ENCODE data around the gene GAB2. TPM values are rescaled to one million over a fixed set of nuclear protein-coding genes. Genes with fewer than 3 reads are reported as not detected.
"Not testable (repeated sequence)": the region's sequence is repeated elsewhere in the genome, so short reads cannot be mapped to it uniquely, and the experiment has no call there.

Gene GAB2
- polyA plus RNA-seq, 1 donor, result 12.6 TPM

- peak; percentile 95 for DNase-seq (ENCODE audit: low read depth)
These were observed 229.1 kb downstream of the GAB2 start, which contains the start of the genes KCTD21 and USP35 for GRCh38 chr11:78188286-78189173. KCTD21 (minus strand) TSS chr11:78188626; CDS start chr11:78174554, 14,072 bp downstream. USP35 (plus strand) TSS chr11:78188919; CDS start chr11:78196246, 7,327 bp downstream.

GRCh38 chr11:78187366-78188285 is 230.0 kb downstream of the GAB2 start:
- DNase-seq (ENCODE audit: low read depth), result no peak

- DNase-seq (ENCODE audit: low read depth), result no peak
These were observed 236.4 kb downstream of the GAB2 start for GRCh38 chr11:78181185-78181584.

- no peak for DNase-seq (ENCODE audit: low read depth)
These were observed 236.9 kb downstream of the GAB2 start for GRCh38 chr11:78180751-78181150.

- DNase-seq (ENCODE audit: low read depth), result no peak
These were observed 238.1 kb downstream of the GAB2 start for GRCh38 chr11:78179459-78180071.

GRCh38 chr11:78177216-78177615 is 240.4 kb downstream of the GAB2 start:
- DNase-seq (ENCODE audit: low read depth), result no peak

- DNase-seq (ENCODE audit: low read depth), result no peak
These were observed 240.9 kb downstream of the GAB2 start for GRCh38 chr11:78176605-78177141.

GRCh38 chr11:78175862-78176261 is 241.8 kb downstream of the GAB2 start:
- DNase-seq (ENCODE audit: low read depth), result not testable (repeated sequence)

GRCh38 chr11:78171951-78172350 is 245.7 kb downstream of the GAB2 start:
- no peak for DNase-seq (ENCODE audit: low read depth)

- no peak for DNase-seq (ENCODE audit: low read depth)
These were observed 246.6 kb downstream of the GAB2 start for GRCh38 chr11:78170874-78171549.

- no peak for DNase-seq (ENCODE audit: low read depth)
These were observed 247.2 kb downstream of the GAB2 start for GRCh38 chr11:78170413-78170812.

GRCh38 chr11:78168539-78169477 is 248.8 kb downstream of the GAB2 start:
- no peak for DNase-seq (ENCODE audit: low read depth)

GRCh38 chr11:78166855-78167469 is 250.7 kb downstream of the GAB2 start:
- no peak for DNase-seq (ENCODE audit: low read depth)

Other genes with a start within 250 kb of the GAB2 start
- gene KCTD21, start 229.2 kb downstream of the GAB2 start, polyA plus RNA-seq (ENCODE audit: insufficient read length), result 7.2 TPM
- gene USP35, start 228.9 kb downstream of the GAB2 start, polyA plus RNA-seq (ENCODE audit: insufficient read length), result 5.1 TPM
- gene NARS2, start 157.0 kb upstream of the GAB2 start, polyA plus RNA-seq (ENCODE audit: insufficient read length), result 16.4 TPM

All from forelimb muscle (tissue), 1 donor.